Activated naive CD4-positive, alpha-beta T cell treated with anti-CD3 and anti-CD28 coated beads, Interleukin-2, amount 10 ng/mL, durations not matched to agents 7 days and 5 days (primary cell): ENCODE data around the gene DDX51.

Experiments used
- CTCF ChIA-PET: fragments of 350-600 bp; sonication (Branson Sonifier 250); formaldehyde crosslinking; loops from one replicate; lab custom pipeline; 2021; ENCODE audit warnings: antibody characterized with exemption; lab: Charles Lee
- DNase-seq: peaks from one replicate; pipeline ENCODE4 v3.0.0-alpha.2; 2020
- H3K27ac Mint-ChIP-seq: one replicate; pipeline ENCODE4 v1.8.0; 2021; ENCODE audit warnings: mild to moderate bottlenecking, moderate library complexity, mixed read lengths
- H3K27me3 Mint-ChIP-seq: one replicate; pipeline ENCODE4 v1.8.0; 2021; ENCODE audit warnings: mild to moderate bottlenecking, mixed read lengths
- H3K36me3 Mint-ChIP-seq: one replicate; pipeline ENCODE4 v1.8.0; 2021; ENCODE audit warnings: mixed read lengths
- H3K4me1 Mint-ChIP-seq: one replicate; pipeline ENCODE4 v1.8.0; 2021; ENCODE audit warnings: mixed read lengths
- H3K4me3 Mint-ChIP-seq: one replicate; pipeline ENCODE4 v1.8.0; 2021; ENCODE audit warnings: mild to moderate bottlenecking, moderate library complexity, mixed read lengths
- H3K9me3 Mint-ChIP-seq: one replicate; pipeline ENCODE4 v1.8.0; 2021; ENCODE audit warnings: mixed read lengths

The DDX51 gene

GRCh38 chr12:132185705-132186104 is 41.6 kb upstream of the DDX51 start:
- H3K36me3 Mint-ChIP-seq = peaks cover 34% of the 10 kb centered on the region

GRCh38 chr12:132182711-132183365 is 38.7 kb upstream of the DDX51 start:
- Mint-ChIP-seq H3K36me3 (peaks cover 28% of the 10 kb centered on the region), H3K4me1 (peaks cover 57% of the 10 kb centered on the region), H3K27me3 (peaks cover 44% of the 10 kb centered on the region), H3K27ac (no peak overlapping the region), H3K9me3 (peaks cover 27% of the 10 kb centered on the region), H3K4me3 (no peak overlapping the region)
- CTCF ChIA-PET = no interaction called here
- no peak for DNase-seq

More at GRCh38 chr12:132185705-132186104, 41.6 kb upstream of the DDX51 start:
- H3K4me3 Mint-ChIP-seq = peak overlapping the region; percentile 42
- H3K4me1 Mint-ChIP-seq = peaks cover 53% of the 10 kb centered on the region
- CTCF ChIA-PET = interaction anchor here (1.4 kb wide), 1 partner anchor 24 kb away, joined by 4 read pairs; no protein-coding TSS in a partner anchor
- peaks cover 24% of the 10 kb centered on the region for H3K9me3 Mint-ChIP-seq
- peak; percentile 60 for DNase-seq
- H3K27me3 Mint-ChIP-seq = peaks cover 37% of the 10 kb centered on the region
- peak overlapping the region; percentile 93 for H3K27ac Mint-ChIP-seq

GRCh38 chr12:132182206-132182710 is 38.1 kb upstream of the DDX51 start:
- peaks cover 24% of the 10 kb centered on the region for H3K36me3 Mint-ChIP-seq
- H3K27ac Mint-ChIP-seq = no peak overlapping the region
- peaks cover 27% of the 10 kb centered on the region for H3K9me3 Mint-ChIP-seq
- H3K4me1 Mint-ChIP-seq = peaks cover 52% of the 10 kb centered on the region
- H3K4me3 Mint-ChIP-seq = no peak overlapping the region
- CTCF ChIA-PET = no interaction called here
- H3K27me3 Mint-ChIP-seq = peaks cover 45% of the 10 kb centered on the region
- no peak for DNase-seq

- peaks cover 27% of the 10 kb centered on the region for H3K9me3 Mint-ChIP-seq
- CTCF ChIA-PET = no interaction called here
- H3K36me3 Mint-ChIP-seq = peaks cover 19% of the 10 kb centered on the region
- peaks cover 51% of the 10 kb centered on the region for H3K4me1 Mint-ChIP-seq
- DNase-seq = no peak
- H3K27me3 Mint-ChIP-seq = peaks cover 50% of the 10 kb centered on the region
- H3K4me3 Mint-ChIP-seq = no peak overlapping the region
- no peak overlapping the region for H3K27ac Mint-ChIP-seq
Measured at GRCh38 chr12:132181570-132182200, 37.6 kb upstream of the DDX51 start.

GRCh38 chr12:132180648-132181546 is 36.8 kb upstream of the DDX51 start:
- Mint-ChIP-seq H3K4me1 (peaks cover 46% of the 10 kb centered on the region), H3K9me3 (peaks cover 27% of the 10 kb centered on the region), H3K27me3 (peaks cover 54% of the 10 kb centered on the region), H3K36me3 (peaks cover 18% of the 10 kb centered on the region), H3K27ac (no peak overlapping the region), H3K4me3 (no peak overlapping the region)
- DNase-seq = no peak
- CTCF ChIA-PET = no interaction called here

GRCh38 chr12:132179431-132180362 is 35.6 kb upstream of the DDX51 start:
- H3K4me1 Mint-ChIP-seq = peaks cover 42% of the 10 kb centered on the region
- CTCF ChIA-PET = interaction anchor here (1.0 to 1.7 kb wide), 3 partner anchors 18 to 26 kb away, joined by 3 to 5 read pairs (median 4); no protein-coding TSS in a partner anchor
- H3K36me3 Mint-ChIP-seq = peaks cover 12% of the 10 kb centered on the region
- peaks cover 22% of the 10 kb centered on the region for H3K9me3 Mint-ChIP-seq
- H3K4me3 Mint-ChIP-seq = peak overlapping the region; percentile 76
- no peak for DNase-seq
- H3K27me3 Mint-ChIP-seq = peaks cover 50% of the 10 kb centered on the region
- peak overlapping the region; percentile 96 for H3K27ac Mint-ChIP-seq

- H3K9me3 Mint-ChIP-seq = peaks cover 19% of the 10 kb centered on the region
- DNase-seq = peak; percentile 77
- peak overlapping the region; percentile 76 for H3K4me3 Mint-ChIP-seq
- H3K27ac Mint-ChIP-seq = peak overlapping the region; percentile 96
- peaks cover 51% of the 10 kb centered on the region for H3K27me3 Mint-ChIP-seq
- peaks cover 47% of the 10 kb centered on the region for H3K4me1 Mint-ChIP-seq
- CTCF ChIA-PET = interaction anchor here (0.9 to 1.7 kb wide), 5 partner anchors 11 to 25 kb away, joined by 3 to 5 read pairs (median 4); no protein-coding TSS in a partner anchor
- peaks cover 8% of the 10 kb centered on the region for H3K36me3 Mint-ChIP-seq
Measured at GRCh38 chr12:132178801-132179401, 34.8 kb upstream of the DDX51 start.

GRCh38 chr12:132178316-132178715 is 34.2 kb upstream of the DDX51 start:
- DNase-seq = peak; percentile 56
- peaks cover 55% of the 10 kb centered on the region for H3K27me3 Mint-ChIP-seq
- peak overlapping the region; percentile 76 for H3K4me3 Mint-ChIP-seq
- H3K9me3 Mint-ChIP-seq = peaks cover 19% of the 10 kb centered on the region
- peak overlapping the region; percentile 96 for H3K27ac Mint-ChIP-seq
- CTCF ChIA-PET = interaction anchor here (0.9 to 1.7 kb wide), 5 partner anchors 11 to 25 kb away, joined by 3 to 5 read pairs (median 4); no protein-coding TSS in a partner anchor
- peaks cover 6% of the 10 kb centered on the region for H3K36me3 Mint-ChIP-seq
- peaks cover 50% of the 10 kb centered on the region for H3K4me1 Mint-ChIP-seq

GRCh38 chr12:132176920-132177551 is 32.9 kb upstream of the DDX51 start:
- Mint-ChIP-seq H3K9me3 (peaks cover 11% of the 10 kb centered on the region), H3K27me3 (peaks cover 56% of the 10 kb centered on the region), H3K4me1 (peaks cover 60% of the 10 kb centered on the region), H3K27ac (no peak overlapping the region), H3K36me3 (no peaks in the 10 kb centered on the region), H3K4me3 (no peak overlapping the region)
- CTCF ChIA-PET = no interaction called here
- DNase-seq = no peak

- H3K36me3 Mint-ChIP-seq = no peaks in the 10 kb centered on the region
- CTCF ChIA-PET = no interaction called here
- no peak for DNase-seq
- H3K27me3 Mint-ChIP-seq = peaks cover 56% of the 10 kb centered on the region
- peaks cover 9% of the 10 kb centered on the region for H3K9me3 Mint-ChIP-seq
- no peak overlapping the region for H3K27ac Mint-ChIP-seq
- H3K4me1 Mint-ChIP-seq = peaks cover 60% of the 10 kb centered on the region
- H3K4me3 Mint-ChIP-seq = no peak overlapping the region
Measured at GRCh38 chr12:132176385-132176919, 32.3 kb upstream of the DDX51 start.

- Mint-ChIP-seq H3K4me1 (peaks cover 57% of the 10 kb centered on the region), H3K9me3 (peaks cover 4% of the 10 kb centered on the region), H3K27ac (no peak overlapping the region), H3K36me3 (no peaks in the 10 kb centered on the region), H3K27me3 (peaks cover 58% of the 10 kb centered on the region), H3K4me3 (no peak overlapping the region)
- CTCF ChIA-PET = no interaction called here
- no peak for DNase-seq
Measured at GRCh38 chr12:132175496-132176384, 31.6 kb upstream of the DDX51 start.
